Esophagus (tissue), 2 donors: ENCODE data around the gene SPTLC2. TPM values are rescaled to one million over a fixed set of nuclear protein-coding genes. Genes with fewer than 3 reads are reported as not detected.

Source experiments
- polyA plus RNA-seq, 2 donors: library from polyadenylated mRNA; stranded (reverse); fragments of 200-250 nt; gene quantifications; one replicate each; pipeline ENCODE4 v1.2.3, GENCODE V29; 2013
- donor health status: healthy with polysubstance abuse.
- donor health status: Bipolar disorder and iron deficiency.

The SPTLC2 gene
- polyA plus RNA-seq, 2 donors, result 14.1 to 16.3 TPM

Other genes with a start within 250 kb of the SPTLC2 start
- gene TMED8, start 239.5 kb downstream of the SPTLC2 start, polyA plus RNA-seq, result 1 to 10 TPM; 1.5 to 2.0 TPM
- under 1 TPM; 0.34 to 0.41 TPM for gene SAMD15, start 239.3 kb downstream of the SPTLC2 start, polyA plus RNA-seq
- under 1 TPM; 0.09 to 0.22 TPM for gene NOXRED1, start 193.1 kb downstream of the SPTLC2 start, polyA plus RNA-seq
- 1 to 10 TPM; 7.5 to 10.0 TPM for gene VIPAS39, start 159.0 kb downstream of the SPTLC2 start, polyA plus RNA-seq
- 10 to 100 TPM; 75.4 to 97.4 TPM for gene AHSA1, start 158.5 kb downstream of the SPTLC2 start, polyA plus RNA-seq
- under 1 TPM; 0.12 to 0.16 TPM for gene ISM2, start 117.8 kb downstream of the SPTLC2 start, polyA plus RNA-seq
- 1 to 10 TPM; 3.2 to 5.8 TPM for gene ALKBH1, start 91.4 kb upstream of the SPTLC2 start, polyA plus RNA-seq
- gene SLIRP, start 91.5 kb upstream of the SPTLC2 start, polyA plus RNA-seq, result 100 to 1,000 TPM; 310 to 442 TPM
- gene SNW1, start 144.5 kb upstream of the SPTLC2 start, polyA plus RNA-seq, result 10 to 100 TPM; 20.0 to 32.7 TPM
- 1 to 10 TPM; 4.4 to 5.2 TPM for gene ADCK1, start 183.5 kb upstream of the SPTLC2 start, polyA plus RNA-seq